Measurements from ENCODE around the gene LSM5. TPM values are rescaled to one million over a fixed set of nuclear protein-coding genes. Genes with fewer than 3 reads are reported as not detected.

LSM5 gene
- total RNA-seq = 100 to 1,000 TPM; 118 to 123 (median 120) TPM

DNA sequence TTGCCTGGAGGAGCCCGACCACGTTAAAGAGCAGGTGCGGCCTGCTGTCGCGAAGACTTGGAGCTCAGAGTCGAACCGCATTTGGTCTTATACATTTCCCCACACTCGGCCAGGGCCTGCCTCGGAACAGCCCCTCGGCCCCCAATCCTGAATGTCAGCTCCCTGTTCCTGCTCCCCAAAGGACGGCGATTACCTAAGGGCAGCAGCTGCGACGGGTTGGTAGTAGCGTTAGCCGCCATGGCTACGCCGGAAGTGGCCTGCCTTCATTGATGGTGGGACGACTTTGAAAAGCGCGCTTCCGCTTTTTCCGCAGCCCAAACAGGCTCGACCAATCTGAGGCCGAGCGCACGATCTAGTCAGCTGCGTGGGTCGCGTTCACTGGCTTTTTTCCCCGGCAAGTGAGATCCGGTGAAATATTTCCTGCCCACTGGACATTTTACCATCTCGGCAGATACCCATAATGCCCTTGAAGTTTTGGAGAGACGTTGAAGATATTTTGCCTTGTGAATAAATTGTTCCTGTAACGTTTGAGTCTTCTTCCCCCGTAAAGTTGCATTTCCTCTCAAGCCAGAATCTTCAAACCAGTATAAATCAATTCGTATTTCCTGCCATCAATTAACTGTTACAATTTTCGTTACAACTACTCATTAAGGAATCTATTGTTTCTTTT lies at the start of gene LSM5:
Gene LSM5, minus strand, starts transcription at position 254 of the 670 bp plus-strand sequence. Its CDS starts 15 bp downstream, at position 239.
- Mint-ChIP-seq H3K27me3 (ENCODE audit: low read depth) (no peaks in the 10 kb centered on the region), H3K9me3 (no peaks in the 10 kb centered on the region), H3K36me3 (ENCODE audit: insufficient read depth) (peaks cover 19% of the 10 kb centered on the region), H3K4me1 (ENCODE audit: low read depth) (peaks cover 26% of the 10 kb centered on the region), H3K4me3 (peak within 1 kb of the TSS; percentile 86)
- ATAC-seq (peak; percentile 83 to 85), DNase-seq (peak; percentile 81)

GRCh38 chr7:32539366-32539765 lies 49.2 kb upstream of the LSM5 start:
- Mint-ChIP-seq H3K36me3 (ENCODE audit: insufficient read depth) (peaks cover 9% of the 10 kb centered on the region), H3K9me3 (no peaks in the 10 kb centered on the region), H3K27me3 (ENCODE audit: low read depth) (no peaks in the 10 kb centered on the region), H3K4me1 (ENCODE audit: low read depth) (peaks cover 29% of the 10 kb centered on the region), H3K4me3 (no peak overlapping the region)
- no peak for ATAC-seq
- DNase-seq = no peak

DNA sequence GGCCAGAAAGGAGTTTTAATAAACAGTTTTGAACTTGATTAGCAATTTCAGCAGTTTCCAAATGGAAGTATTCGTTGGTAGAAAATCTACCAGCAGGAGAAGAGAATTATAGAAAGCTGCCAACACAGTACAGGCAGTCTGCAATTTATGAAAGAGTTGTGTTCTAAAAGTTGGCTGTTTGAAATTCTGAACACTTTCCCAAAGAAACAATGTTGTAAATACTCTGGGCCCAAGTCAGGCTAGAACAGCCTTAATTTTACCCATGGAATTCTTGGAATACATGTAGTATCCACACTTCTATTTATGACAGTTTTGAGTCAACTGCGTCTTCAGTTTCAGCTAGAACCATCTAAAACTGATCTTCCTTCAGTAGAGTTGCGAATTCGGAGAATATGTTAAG lies 47.6 kb upstream of the LSM5 start:
- no peaks in the 10 kb centered on the region for H3K9me3 Mint-ChIP-seq
- H3K4me1 Mint-ChIP-seq (ENCODE audit: low read depth) = peaks cover 30% of the 10 kb centered on the region
- no peaks in the 10 kb centered on the region for H3K27me3 Mint-ChIP-seq (ENCODE audit: low read depth)
- no peak for DNase-seq
- H3K4me3 Mint-ChIP-seq = no peak overlapping the region
- ATAC-seq = no peak
- peaks cover 2% of the 10 kb centered on the region for H3K36me3 Mint-ChIP-seq (ENCODE audit: insufficient read depth)

- Mint-ChIP-seq H3K4me1 (ENCODE audit: low read depth) (peaks cover 33% of the 10 kb centered on the region), H3K9me3 (no peaks in the 10 kb centered on the region), H3K4me3 (no peak overlapping the region), H3K36me3 (ENCODE audit: insufficient read depth) (peaks cover 6% of the 10 kb centered on the region), H3K27me3 (ENCODE audit: low read depth) (no peaks in the 10 kb centered on the region)
- DNase-seq (no peak), ATAC-seq (no peak)
These were observed 46.4 kb upstream of the LSM5 start for GRCh38 chr7:32536585-32536984.

GRCh38 chr7:32536016-32536415 lies 45.8 kb upstream of the LSM5 start:
- H3K4me1 Mint-ChIP-seq (ENCODE audit: low read depth) = peaks cover 33% of the 10 kb centered on the region
- ATAC-seq (no peak), DNase-seq (no peak)
- peaks cover 6% of the 10 kb centered on the region for H3K36me3 Mint-ChIP-seq (ENCODE audit: insufficient read depth)
- H3K9me3 Mint-ChIP-seq = no peaks in the 10 kb centered on the region
- no peak overlapping the region for H3K4me3 Mint-ChIP-seq
- no peaks in the 10 kb centered on the region for H3K27me3 Mint-ChIP-seq (ENCODE audit: low read depth)

GRCh38 chr7:32535162-32535702 lies 45.1 kb upstream of the LSM5 start:
- no peak for DNase-seq
- Mint-ChIP-seq H3K36me3 (ENCODE audit: insufficient read depth) (peaks cover 6% of the 10 kb centered on the region), H3K9me3 (no peaks in the 10 kb centered on the region), H3K4me1 (ENCODE audit: low read depth) (peaks cover 30% of the 10 kb centered on the region), H3K27me3 (ENCODE audit: low read depth) (no peaks in the 10 kb centered on the region), H3K4me3 (no peak overlapping the region)
- ATAC-seq = no peak

GRCh38 chr7:32533276-32534029 lies 43.3 kb upstream of the LSM5 start:
- no peak overlapping the region for H3K4me3 Mint-ChIP-seq
- no peak for DNase-seq
- peaks cover 24% of the 10 kb centered on the region for H3K4me1 Mint-ChIP-seq (ENCODE audit: low read depth)
- H3K36me3 Mint-ChIP-seq (ENCODE audit: insufficient read depth) = peaks cover 6% of the 10 kb centered on the region
- H3K9me3 Mint-ChIP-seq = no peaks in the 10 kb centered on the region
- no peak for ATAC-seq
- H3K27me3 Mint-ChIP-seq (ENCODE audit: low read depth) = no peaks in the 10 kb centered on the region

DNA sequence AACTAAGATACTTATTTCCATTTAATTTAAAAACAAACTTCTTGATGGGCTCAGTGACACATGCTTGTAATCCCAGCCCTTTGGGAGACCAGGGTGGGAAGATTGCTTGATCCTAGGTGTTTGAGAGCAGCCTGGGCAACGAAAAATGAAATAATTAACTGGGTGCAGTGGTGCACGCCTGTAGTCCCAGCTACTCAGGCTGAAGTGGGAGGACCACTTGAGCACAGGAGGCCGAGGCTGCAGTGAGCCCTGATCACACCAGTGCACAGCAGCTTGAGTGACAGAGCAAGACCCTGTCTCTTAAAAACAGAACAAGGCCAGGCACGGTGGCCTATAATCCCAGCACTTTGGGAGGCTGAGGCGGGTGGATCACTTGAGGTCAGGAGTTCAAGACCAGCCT lies 42.5 kb upstream of the LSM5 start:
- ATAC-seq (no peak), DNase-seq (no peak)
- Mint-ChIP-seq H3K4me1 (ENCODE audit: low read depth) (peaks cover 30% of the 10 kb centered on the region), H3K9me3 (no peaks in the 10 kb centered on the region), H3K36me3 (ENCODE audit: insufficient read depth) (peaks cover 10% of the 10 kb centered on the region), H3K27me3 (ENCODE audit: low read depth) (no peaks in the 10 kb centered on the region), H3K4me3 (no peak overlapping the region)

- Mint-ChIP-seq H3K36me3 (ENCODE audit: insufficient read depth) (peaks cover 8% of the 10 kb centered on the region), H3K9me3 (no peaks in the 10 kb centered on the region)
These were observed 41.9 kb upstream of the LSM5 start for GRCh38 chr7:32532086-32532485.

GRCh38 chr7:32531402-32531801 lies 41.2 kb upstream of the LSM5 start:
- ATAC-seq = no peak
- Mint-ChIP-seq H3K36me3 (ENCODE audit: insufficient read depth) (peaks cover 8% of the 10 kb centered on the region), H3K27me3 (ENCODE audit: low read depth) (no peaks in the 10 kb centered on the region), H3K4me1 (ENCODE audit: low read depth) (peaks cover 28% of the 10 kb centered on the region), H3K4me3 (no peak overlapping the region), H3K9me3 (no peaks in the 10 kb centered on the region)
- no peak for DNase-seq

More at GRCh38 chr7:32532086-32532485, 41.9 kb upstream of the LSM5 start:
- no peak for DNase-seq
- Mint-ChIP-seq H3K4me3 (no peak overlapping the region), H3K27me3 (ENCODE audit: low read depth) (no peaks in the 10 kb centered on the region), H3K4me1 (ENCODE audit: low read depth) (peaks cover 31% of the 10 kb centered on the region)
- ATAC-seq = no peak

- H3K27me3 Mint-ChIP-seq (ENCODE audit: low read depth) = no peaks in the 10 kb centered on the region
- no peak for ATAC-seq
- H3K36me3 Mint-ChIP-seq (ENCODE audit: insufficient read depth) = peaks cover 20% of the 10 kb centered on the region
- no peak overlapping the region for H3K4me3 Mint-ChIP-seq
- no peaks in the 10 kb centered on the region for H3K9me3 Mint-ChIP-seq
- H3K4me1 Mint-ChIP-seq (ENCODE audit: low read depth) = peaks cover 21% of the 10 kb centered on the region
- DNase-seq = no peak
These were observed 35.7 kb upstream of the LSM5 start for GRCh38 chr7:32525839-32526238.

DNA sequence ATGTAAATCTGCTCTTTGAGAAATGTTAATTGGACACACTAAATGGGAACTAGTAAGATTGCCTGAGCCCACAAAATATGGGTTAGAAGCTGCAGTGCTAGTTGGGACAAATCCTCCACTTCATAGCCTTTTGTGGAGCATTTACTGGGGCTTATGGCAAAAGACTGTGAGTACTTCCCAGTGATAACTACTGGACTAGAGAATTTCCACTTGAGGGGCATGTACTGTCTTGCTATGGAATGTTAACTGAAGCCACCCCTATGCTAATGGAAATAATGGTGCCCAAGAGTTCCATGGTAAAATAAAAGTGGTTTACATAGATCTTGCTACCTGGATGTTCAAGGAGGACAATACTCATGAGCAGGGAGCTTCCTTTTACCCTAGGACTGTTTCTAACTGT lies 34.5 kb upstream of the LSM5 start:
- Mint-ChIP-seq H3K9me3 (peaks cover 6% of the 10 kb centered on the region), H3K36me3 (ENCODE audit: insufficient read depth) (peaks cover 31% of the 10 kb centered on the region), H3K4me3 (no peak overlapping the region), H3K4me1 (ENCODE audit: low read depth) (peaks cover 31% of the 10 kb centered on the region), H3K27me3 (ENCODE audit: low read depth) (no peaks in the 10 kb centered on the region)
- ATAC-seq (no peak), DNase-seq (no peak)

DNA sequence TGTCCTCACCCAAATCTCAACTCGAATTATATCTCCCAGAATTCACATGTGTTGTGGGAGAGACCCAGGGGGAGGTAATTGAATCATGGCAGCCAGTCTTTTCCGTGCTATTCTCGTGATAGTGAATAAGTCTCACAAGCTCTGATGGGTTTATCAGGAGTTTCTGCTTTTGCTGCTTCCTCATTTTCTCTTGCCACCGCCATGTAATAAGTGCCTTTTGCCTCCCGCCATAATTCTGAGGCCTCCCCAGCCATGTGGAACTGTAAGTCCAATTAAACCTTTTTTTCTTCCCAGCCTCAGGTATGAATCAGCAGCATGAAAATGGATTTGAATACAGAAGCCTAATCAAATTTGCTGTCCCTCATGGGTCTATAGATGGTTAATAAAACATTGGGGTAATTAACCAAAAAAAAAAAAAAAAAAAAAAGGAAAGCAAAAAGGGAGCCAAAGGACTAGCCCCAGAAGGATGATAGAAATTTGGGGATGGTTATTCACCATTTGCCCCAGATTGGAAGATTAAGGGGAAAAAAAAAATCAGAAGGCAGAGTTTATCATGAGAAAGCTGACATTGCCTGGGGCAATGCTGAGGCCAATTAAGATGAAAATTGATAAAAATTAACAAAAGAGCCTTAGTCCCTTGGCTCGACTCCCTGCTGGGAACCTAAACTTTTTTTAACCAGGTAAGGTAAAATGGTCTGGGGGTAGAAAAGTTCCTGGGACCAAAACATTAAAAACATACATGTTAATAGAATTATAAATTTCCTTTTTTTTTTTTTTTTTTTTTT lies 32.8 kb upstream of the LSM5 start:
- peaks cover 7% of the 10 kb centered on the region for H3K9me3 Mint-ChIP-seq
- no peak overlapping the region for H3K4me3 Mint-ChIP-seq

DNA sequence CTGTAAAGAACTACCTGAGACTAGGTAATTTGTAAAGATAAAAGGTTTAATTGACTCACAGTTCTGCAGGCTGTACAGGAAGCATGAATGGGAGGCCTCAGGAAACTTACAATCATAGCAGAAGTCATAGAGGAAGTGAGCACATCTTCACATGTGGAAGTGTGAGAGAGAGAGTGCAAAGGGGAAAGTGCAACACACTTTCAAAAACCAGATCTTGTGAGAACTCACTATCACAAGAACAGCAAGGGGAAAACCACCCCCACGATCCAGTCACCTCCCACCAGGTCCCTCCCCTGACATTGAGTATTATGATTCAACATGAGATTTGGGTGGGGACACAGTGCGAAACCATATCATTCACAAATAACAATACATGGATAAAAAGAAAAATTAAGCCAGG lies 29.6 kb upstream of the LSM5 start:
- Mint-ChIP-seq H3K4me1 (ENCODE audit: low read depth) (peaks cover 44% of the 10 kb centered on the region), H3K36me3 (ENCODE audit: insufficient read depth) (peaks cover 44% of the 10 kb centered on the region), H3K27me3 (ENCODE audit: low read depth) (no peaks in the 10 kb centered on the region), H3K4me3 (no peak overlapping the region), H3K9me3 (peaks cover 10% of the 10 kb centered on the region)
- DNase-seq (no peak), ATAC-seq (peak; percentile 52 to 58)

More for the DNA sequence above, 32.8 kb upstream of the LSM5 start:
- H3K36me3 Mint-ChIP-seq (ENCODE audit: insufficient read depth) = peaks cover 29% of the 10 kb centered on the region
- ATAC-seq (no peak), DNase-seq (no peak)
- H3K27me3 Mint-ChIP-seq (ENCODE audit: low read depth) = no peaks in the 10 kb centered on the region
- peaks cover 24% of the 10 kb centered on the region for H3K4me1 Mint-ChIP-seq (ENCODE audit: low read depth)
